ENCODE results near the gene SCNN1A. TPM values are rescaled to one million over a fixed set of nuclear protein-coding genes. Genes with fewer than 3 reads are reported as not detected.

SCNN1A gene
- total and polyA plus RNA-seq, 12 donors: 0.15 to 1.1 (median 0.42) TPM; not detected in 4

DNA sequence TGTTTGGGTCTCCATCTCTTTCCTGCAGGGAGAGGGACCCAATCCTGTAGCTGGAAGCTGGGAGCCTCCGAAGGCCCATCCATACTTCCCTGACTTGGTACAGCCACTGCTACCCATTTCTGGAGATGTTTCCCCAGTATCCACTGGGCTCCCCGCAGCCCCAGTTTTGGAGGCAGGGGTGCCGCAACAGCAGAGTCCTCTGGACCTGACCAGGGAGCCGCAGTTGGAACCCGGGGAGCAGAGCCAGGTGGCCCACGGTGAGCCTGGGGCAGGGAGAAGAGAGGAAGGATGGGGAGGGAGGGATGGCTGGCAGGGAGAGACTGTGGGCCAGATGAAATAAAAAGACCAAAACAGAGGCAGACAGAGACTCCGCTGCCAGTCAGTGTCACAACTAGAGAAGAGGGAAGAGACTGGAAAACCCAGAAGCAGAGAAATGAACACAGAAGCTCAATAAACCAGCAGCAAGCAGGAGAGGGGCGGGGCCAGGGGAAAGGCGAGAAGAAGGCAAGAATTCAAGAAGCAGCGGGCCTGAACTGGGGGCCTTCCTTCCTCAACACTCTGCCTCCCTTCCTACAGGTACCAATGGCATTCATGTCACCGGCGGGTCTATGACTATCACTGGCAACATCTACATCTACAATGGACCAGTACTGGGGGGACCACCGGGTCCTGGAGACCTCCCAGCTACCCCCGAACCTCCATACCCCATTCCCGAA lies 14.9 kb upstream of the SCNN1A start:
- peak overlapping the region in 1 of 10 donors; percentile 5 for H3K27ac ChIP-seq
- H3K4me3 ChIP-seq: no peak overlapping the region
- DNase-seq (no peak), ATAC-seq (peak in 1 of 8 donors; percentile 7)
- peaks cover 4 to 62% (median 19%) of the 10 kb centered on the region in 9 donors for H3K4me1 ChIP-seq
- no peak for TF ChIP-seq CTCF (IDR thresholded peaks at IDR 0.05)
- H3K36me3 ChIP-seq: peaks cover 0 to 80% (median 24%) of the 10 kb centered on the region in 9 donors
- 84 to 90% methylated on average over 15 of the region's 15 CpGs for WGBS, 2 donors
- intact Hi-C loops (cut with DNase I): no loop called here
- no peaks in the 10 kb centered on the region for H3K9me3 ChIP-seq
- H3K27me3 ChIP-seq: no peaks in the 10 kb centered on the region

GRCh38 chr12:6387541-6387940 lies 12.2 kb upstream of the SCNN1A start:
- DNase-seq (no peak), ATAC-seq (no peak)
- H3K4me3 ChIP-seq: no peak overlapping the region
- no peak for TF ChIP-seq CTCF (IDR thresholded peaks at IDR 0.05)
- no peaks in the 10 kb centered on the region for H3K27me3 ChIP-seq
- WGBS, 2 donors: 90 to 97% methylated on average over 7 of the region's 7 CpGs
- no peak overlapping the region for H3K27ac ChIP-seq
- peaks cover 0 to 71% (median 25%) of the 10 kb centered on the region in 9 donors for H3K36me3 ChIP-seq
- peaks cover 7 to 58% (median 36%) of the 10 kb centered on the region in 9 donors for H3K4me1 ChIP-seq
- intact Hi-C loops (cut with DNase I): loop anchor here in 1 of 10 donors (10.0 kb wide), 1 partner anchor 53 kb away; no protein-coding TSS in a partner anchor
- no peaks in the 10 kb centered on the region for H3K9me3 ChIP-seq

DNA sequence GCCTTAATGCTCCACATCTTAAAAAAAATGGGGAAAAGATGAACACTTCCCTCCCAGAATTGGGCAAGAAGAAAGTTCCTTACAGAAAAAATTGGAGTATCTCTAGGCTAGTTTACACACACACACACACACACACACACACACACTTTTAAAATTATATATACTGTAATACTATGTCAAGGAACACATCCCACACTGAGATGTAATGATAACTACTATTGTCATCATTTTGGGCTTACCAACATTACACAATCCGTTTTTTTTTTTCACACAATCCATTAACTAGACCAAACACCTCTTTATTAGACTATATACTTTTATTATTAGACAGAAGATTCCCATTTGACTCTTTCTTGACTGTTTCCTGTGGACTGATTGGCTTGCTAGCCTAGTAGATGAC lies 11.1 kb upstream of the SCNN1A start:
- Histone ChIP-seq H3K27ac (no peak overlapping the region), H3K4me1 (peaks cover 5 to 52% (median 28%) of the 10 kb centered on the region in 9 donors)
- intact Hi-C loops (cut with DNase I): loop anchor here in 1 of 10 donors (10.0 kb wide), 1 partner anchor 52 kb away; no protein-coding TSS in a partner anchor

GRCh38 chr12:6386038-6386437 lies 10.7 kb upstream of the SCNN1A start:
- WGBS, 2 donors: 88 to 89% methylated on average over 11 of the region's 11 CpGs
- H3K36me3 ChIP-seq: peaks cover 0 to 57% (median 25%) of the 10 kb centered on the region in 9 donors
- peaks cover 5 to 52% (median 28%) of the 10 kb centered on the region in 9 donors for H3K4me1 ChIP-seq
- no peaks in the 10 kb centered on the region for H3K9me3 ChIP-seq
- intact Hi-C loops (cut with DNase I): loop anchor here in 1 of 10 donors (10.0 kb wide), 1 partner anchor 51 kb away; no protein-coding TSS in a partner anchor
- no peak overlapping the region for H3K27ac ChIP-seq
- no peak for TF ChIP-seq CTCF (IDR thresholded peaks at IDR 0.05)
- H3K4me3 ChIP-seq: no peak overlapping the region
- no peaks in the 10 kb centered on the region for H3K27me3 ChIP-seq
- no peak for DNase-seq
- no peak for ATAC-seq

More for the DNA sequence above, 11.1 kb upstream of the SCNN1A start:
- no peak for TF ChIP-seq CTCF (IDR thresholded peaks at IDR 0.05)
- ATAC-seq: no peak
- H3K9me3 ChIP-seq: no peaks in the 10 kb centered on the region
- H3K4me3 ChIP-seq: no peak overlapping the region
- H3K36me3 ChIP-seq: peaks cover 0 to 61% (median 25%) of the 10 kb centered on the region in 9 donors
- H3K27me3 ChIP-seq: no peaks in the 10 kb centered on the region
- WGBS, 2 donors: 72 to 83% methylated on average over 1 of the region's 1 CpG
- no peak for DNase-seq
